ENCODE results near the gene LRRC1.

DNA sequence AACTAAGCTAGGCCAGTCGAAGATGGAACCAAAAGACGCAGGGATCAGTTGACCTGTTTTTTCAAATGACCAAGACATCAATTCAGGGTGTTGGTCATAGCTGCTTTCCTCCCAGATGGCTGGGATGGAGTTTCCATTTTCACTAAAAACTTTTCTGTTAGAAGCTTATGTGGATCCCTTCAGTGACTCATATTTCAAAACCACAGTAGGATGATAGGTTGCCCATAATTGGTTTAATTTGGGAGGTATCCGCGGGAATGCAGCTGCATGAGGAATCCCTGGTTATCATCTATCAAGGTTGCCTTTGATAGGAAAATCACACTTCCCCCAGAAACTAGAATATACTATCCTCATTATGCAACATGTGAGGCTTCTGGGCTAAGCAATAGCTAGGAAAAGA, 165.5 kb downstream of the LRRC1 start:
- TF ChIP-seq GATA2 (IDR thresholded peaks at IDR 0.05; ENCODE audit: low read depth, low read length), result no peak
- TF ChIP-seq GATA3 (IDR thresholded peaks at IDR 0.05; ENCODE audit: low read depth, low read length), result no peak
